ENCODE data around the gene TBL1X. TPM values are rescaled to one million over a fixed set of nuclear protein-coding genes. Genes with fewer than 3 reads are reported as not detected.

The TBL1X gene
- total and polyA plus RNA-seq, 2 donors (not counting 1 experiment from before 2014, with no cell fraction given): 8.8 to 65.1 TPM

- TF ChIP-seq, protein P1, sequence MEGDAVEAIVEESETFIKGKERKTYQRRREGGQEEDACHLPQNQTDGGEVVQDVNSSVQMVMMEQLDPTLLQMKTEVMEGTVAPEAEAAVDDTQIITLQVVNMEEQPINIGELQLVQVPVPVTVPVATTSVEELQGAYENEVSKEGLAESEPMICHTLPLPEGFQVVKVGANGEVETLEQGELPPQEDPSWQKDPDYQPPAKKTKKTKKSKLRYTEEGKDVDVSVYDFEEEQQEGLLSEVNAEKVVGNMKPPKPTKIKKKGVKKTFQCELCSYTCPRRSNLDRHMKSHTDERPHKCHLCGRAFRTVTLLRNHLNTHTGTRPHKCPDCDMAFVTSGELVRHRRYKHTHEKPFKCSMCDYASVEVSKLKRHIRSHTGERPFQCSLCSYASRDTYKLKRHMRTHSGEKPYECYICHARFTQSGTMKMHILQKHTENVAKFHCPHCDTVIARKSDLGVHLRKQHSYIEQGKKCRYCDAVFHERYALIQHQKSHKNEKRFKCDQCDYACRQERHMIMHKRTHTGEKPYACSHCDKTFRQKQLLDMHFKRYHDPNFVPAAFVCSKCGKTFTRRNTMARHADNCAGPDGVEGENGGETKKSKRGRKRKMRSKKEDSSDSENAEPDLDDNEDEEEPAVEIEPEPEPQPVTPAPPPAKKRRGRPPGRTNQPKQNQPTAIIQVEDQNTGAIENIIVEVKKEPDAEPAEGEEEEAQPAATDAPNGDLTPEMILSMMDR (IDR thresholded peaks at IDR 0.05): no peak
- TF ChIP-seq EZH2 (IDR thresholded peaks at IDR 0.05; ENCODE audit: borderline replicate concordance, insufficient read depth, low read depth, low read length, poor library complexity, severe bottlenecking): no peak
- peaks cover 11% of the 10 kb centered on the region for H3K27me3 Mint-ChIP-seq
- Histone ChIP-seq H3K27ac (ENCODE audit: low read length in 2 of 2) (no peak overlapping the region), H3K4me2 (replicated peaks; ENCODE audit: low read depth, low read length, poor library complexity, severe bottlenecking) (no peak overlapping the region), H3K9me3 (ENCODE audit: control extremely low read depth in 1 of 3, control insufficient read depth in 2 of 3, insufficient read depth in 1 of 3, low read length in 2 of 3) (no peaks in the 10 kb centered on the region), H3K9ac (ENCODE audit: low read length) (no peak overlapping the region), H3K4me1 (ENCODE audit: control insufficient read depth in 2 of 2, insufficient read depth in 2 of 2, low read length in 2 of 2) (no peaks in the 10 kb centered on the region), H3K4me3 (ENCODE audit: control extremely low read depth in 1 of 5, extremely low read depth in 1 of 5, insufficient read depth in 1 of 5, low read depth in 2 of 5, low read length in 4 of 5) (no peak overlapping the region), H3K79me2 (ENCODE audit: control insufficient read depth, insufficient read depth, low read length) (no peaks in the 10 kb centered on the region), H3K36me3 (replicated peaks in 1 of 2; ENCODE audit: control extremely low read depth in 1 of 2, control insufficient read depth in 1 of 2, extremely low read depth in 1 of 2, insufficient read depth in 2 of 2, low read length in 1 of 2) (no peaks in the 10 kb centered on the region), H2AFZ (ENCODE audit: insufficient read depth, low read depth, low read length, poor library complexity, severe bottlenecking) (no peak overlapping the region), H3K27me3 (replicated peaks in 1 of 4; ENCODE audit: control extremely low read depth in 1 of 4, control insufficient read depth in 3 of 4, insufficient read depth in 4 of 4, low read length in 3 of 4) (no peaks in the 10 kb centered on the region), H4K20me1 (ENCODE audit: control insufficient read depth, insufficient read depth, low read length, poor library complexity, severe bottlenecking) (no peaks in the 10 kb centered on the region)
- DNase-seq (no peak), ATAC-seq (ENCODE audit: low read depth) (no peak)
- H3K4me3 Mint-ChIP-seq: no peak overlapping the region
- H3K27ac Mint-ChIP-seq: no peak overlapping the region
- intact Hi-C loops (cut with micrococcal nuclease): no loop called here
- ChIA-PET CTCF (no interaction called here), POLR2A (no interaction called here)
- no CpG with 5 or more reads among the region's 1 CpG for WGBS (ENCODE audit: insufficient coverage)
- H3K9me3 Mint-ChIP-seq (ENCODE audit: insufficient read depth): no peaks in the 10 kb centered on the region
- H3K4me1 Mint-ChIP-seq: no peaks in the 10 kb centered on the region
These were observed 305.5 kb downstream of the TBL1X start for GRCh38 chrX:9770319-9770718.

DNA sequence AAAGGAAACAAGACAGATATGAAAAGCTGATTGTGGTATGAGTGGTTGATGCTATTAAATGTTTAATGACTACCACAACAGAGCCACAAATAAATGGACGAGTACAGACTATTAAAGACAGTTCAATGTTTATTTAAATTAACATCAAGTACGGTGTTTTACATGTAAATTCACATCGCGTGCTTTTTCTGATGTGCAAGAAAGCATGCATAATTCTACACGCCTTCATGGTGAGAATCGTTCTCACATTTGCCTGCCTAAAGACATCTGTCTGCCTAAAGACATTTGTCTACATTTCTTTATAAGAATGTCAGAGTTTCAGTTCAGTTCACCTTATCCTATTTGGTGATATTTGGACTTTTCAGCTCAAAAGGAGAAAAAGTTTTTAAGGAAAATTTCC, 308.1 kb downstream of the TBL1X start:
- ATAC-seq (ENCODE audit: low read depth) (no peak), DNase-seq (no peak)
- intact Hi-C loops (cut with micrococcal nuclease): no loop called here
- Histone ChIP-seq H3K9ac (ENCODE audit: low read length) (no peak overlapping the region), H3K4me2 (replicated peaks; ENCODE audit: low read depth, low read length, poor library complexity, severe bottlenecking) (no peak overlapping the region), H3K9me3 (ENCODE audit: control extremely low read depth in 1 of 3, control insufficient read depth in 2 of 3, insufficient read depth in 1 of 3, low read length in 2 of 3) (no peaks in the 10 kb centered on the region), H3K4me3 (ENCODE audit: control extremely low read depth in 1 of 5, extremely low read depth in 1 of 5, insufficient read depth in 1 of 5, low read depth in 2 of 5, low read length in 4 of 5) (no peak overlapping the region), H4K20me1 (ENCODE audit: control insufficient read depth, insufficient read depth, low read length, poor library complexity, severe bottlenecking) (no peaks in the 10 kb centered on the region), H3K27ac (ENCODE audit: low read length in 2 of 2) (no peak overlapping the region), H2AFZ (ENCODE audit: insufficient read depth, low read depth, low read length, poor library complexity, severe bottlenecking) (no peak overlapping the region), H3K27me3 (replicated peaks in 1 of 4; ENCODE audit: control extremely low read depth in 1 of 4, control insufficient read depth in 3 of 4, insufficient read depth in 4 of 4, low read length in 3 of 4) (peaks cover 0 to 5% (median 0%) of the 10 kb centered on the region in 4 experiments), H3K36me3 (replicated peaks in 1 of 2; ENCODE audit: control extremely low read depth in 1 of 2, control insufficient read depth in 1 of 2, extremely low read depth in 1 of 2, insufficient read depth in 2 of 2, low read length in 1 of 2) (no peaks in the 10 kb centered on the region), H3K4me1 (ENCODE audit: control insufficient read depth in 2 of 2, insufficient read depth in 2 of 2, low read length in 2 of 2) (no peaks in the 10 kb centered on the region), H3K79me2 (ENCODE audit: control insufficient read depth, insufficient read depth, low read length) (no peaks in the 10 kb centered on the region)
- Mint-ChIP-seq H3K27ac (no peak overlapping the region), H3K9me3 (ENCODE audit: insufficient read depth) (no peaks in the 10 kb centered on the region), H3K4me3 (no peak overlapping the region), H3K27me3 (peaks cover 7% of the 10 kb centered on the region), H3K4me1 (no peaks in the 10 kb centered on the region)
- WGBS (ENCODE audit: insufficient coverage): no CpG with 5 or more reads among the region's 6 CpGs
- POLR2A ChIA-PET: no interaction called here
- no peak for TF ChIP-seq EZH2 (IDR thresholded peaks at IDR 0.05; ENCODE audit: borderline replicate concordance, insufficient read depth, low read depth, low read length, poor library complexity, severe bottlenecking)
- TF ChIP-seq, protein P1 (IDR thresholded peaks at IDR 0.05): no peak
- CTCF ChIA-PET: no interaction called here

All from B cell (primary cell).